Daoy (cell line): ENCODE results near the gene ERRFI1. TPM values are rescaled to one million over a fixed set of nuclear protein-coding genes. Genes with fewer than 3 reads are reported as not detected.
A peak's percentile ranks its signal among the peaks of the same experiment; 100 is the strongest.

Experiments
- DNase-seq: peaks from one replicate; pipeline ENCODE4 v3.0.0-alpha.2; 2015; ENCODE audit warnings: low read depth
- total RNA-seq: library from RNA; depleted of rRNA; stranded (reverse); fragments of >200 nt; shearing (Covaris generic); gene quantifications from 2 replicates; pipeline ENCODE4 v1.2.3, GENCODE V29; 2014

Gene ERRFI1
- total RNA-seq, 1 experiment from 2014 or later: 95.0 TPM

- peak; percentile 54 for DNase-seq
Measured at GRCh38 chr1:8018492-8019228, 7.4 kb downstream of the ERRFI1 start.

DNA sequence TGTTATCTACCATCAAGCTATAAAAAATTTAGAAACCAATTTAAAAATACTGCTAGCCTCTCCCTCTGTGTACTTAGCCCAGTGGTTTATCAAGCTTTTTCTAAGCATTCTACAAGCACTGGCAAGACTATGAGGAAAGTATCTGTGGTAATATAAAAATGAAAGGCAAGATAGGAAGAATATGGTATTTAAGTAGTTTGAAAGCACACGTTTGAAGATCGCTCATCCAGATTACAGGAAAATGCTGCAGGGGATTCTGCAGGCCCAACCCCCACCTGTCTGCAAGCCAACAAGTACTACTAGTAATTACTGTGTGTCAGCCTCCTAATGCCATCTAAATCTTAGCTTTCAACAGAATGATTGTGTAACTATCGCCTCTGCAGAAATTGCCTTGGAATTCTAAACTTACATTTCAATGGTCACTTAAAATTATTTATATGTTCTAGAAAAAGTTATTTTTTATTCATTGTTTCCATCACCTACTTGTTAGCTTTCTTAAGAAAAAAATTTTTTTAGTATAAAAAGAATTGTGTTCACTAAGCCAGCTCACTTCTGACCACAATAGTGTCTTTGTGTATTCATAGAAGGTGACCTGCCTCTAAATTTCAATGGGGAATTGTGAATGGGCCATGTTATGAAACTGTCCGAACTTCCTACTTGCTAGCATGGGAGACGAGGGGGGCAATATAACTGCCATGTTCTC lies 8.5 kb downstream of the ERRFI1 start:
- peak; percentile 59 for DNase-seq

DNA sequence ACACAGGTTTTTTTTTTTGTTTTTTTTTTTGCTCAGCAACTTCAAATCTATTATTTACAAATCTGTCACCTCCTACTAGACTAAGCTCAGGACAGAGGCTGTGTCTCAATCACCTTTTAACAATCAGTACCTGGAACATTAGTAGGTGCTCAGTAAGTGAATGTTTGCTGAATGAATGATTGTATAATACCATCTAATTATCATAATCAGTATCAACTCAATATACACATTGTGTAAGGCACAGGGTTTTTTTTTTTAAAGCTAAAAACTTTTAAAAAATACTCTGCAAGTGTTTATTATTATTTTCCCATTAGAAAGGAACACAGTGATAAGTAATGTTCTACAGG lies 9.2 kb downstream of the ERRFI1 start:
- DNase-seq: no peak

- DNase-seq: no peak
Measured at GRCh38 chr1:8016210-8016894, 9.8 kb downstream of the ERRFI1 start.

- DNase-seq: no peak
Measured at GRCh38 chr1:8015809-8016165, 10.3 kb downstream of the ERRFI1 start.

DNA sequence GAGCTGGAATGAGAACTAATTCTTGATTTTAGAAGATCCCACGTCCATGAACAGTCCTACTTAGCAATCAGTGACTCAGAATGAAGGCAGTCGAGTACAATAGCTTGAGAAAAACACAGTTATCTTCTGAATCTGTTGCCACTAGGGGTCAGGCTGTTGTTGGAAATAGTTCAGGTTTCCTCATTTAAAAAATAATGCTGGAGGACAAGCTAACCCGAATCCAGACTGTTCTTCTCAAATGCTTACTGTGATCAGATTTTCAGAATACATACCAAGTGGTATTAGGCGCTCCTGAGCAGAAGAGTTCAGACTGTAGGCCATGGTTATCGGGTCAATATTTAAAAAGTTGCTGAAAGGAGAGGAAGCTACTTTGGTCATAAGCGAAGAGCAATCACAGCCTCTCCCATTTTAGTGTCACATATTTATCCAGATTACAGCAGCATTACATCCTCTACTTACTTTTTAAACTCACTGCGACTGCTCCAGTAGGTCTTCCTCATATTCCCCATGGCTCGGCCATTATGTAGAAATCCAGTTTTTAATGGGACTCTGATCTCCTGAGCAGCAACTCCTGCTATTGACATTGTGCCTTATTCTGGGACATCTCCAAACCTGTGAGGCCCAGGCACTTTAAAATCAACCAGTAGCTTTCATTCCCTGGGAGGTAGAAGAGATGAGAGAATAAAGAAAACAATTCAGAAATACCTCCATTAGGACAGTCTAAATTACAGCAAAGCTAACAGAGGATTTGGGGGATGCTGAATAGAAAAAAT lies 10.9 kb downstream of the ERRFI1 start:
- DNase-seq: peak; percentile 78

DNA sequence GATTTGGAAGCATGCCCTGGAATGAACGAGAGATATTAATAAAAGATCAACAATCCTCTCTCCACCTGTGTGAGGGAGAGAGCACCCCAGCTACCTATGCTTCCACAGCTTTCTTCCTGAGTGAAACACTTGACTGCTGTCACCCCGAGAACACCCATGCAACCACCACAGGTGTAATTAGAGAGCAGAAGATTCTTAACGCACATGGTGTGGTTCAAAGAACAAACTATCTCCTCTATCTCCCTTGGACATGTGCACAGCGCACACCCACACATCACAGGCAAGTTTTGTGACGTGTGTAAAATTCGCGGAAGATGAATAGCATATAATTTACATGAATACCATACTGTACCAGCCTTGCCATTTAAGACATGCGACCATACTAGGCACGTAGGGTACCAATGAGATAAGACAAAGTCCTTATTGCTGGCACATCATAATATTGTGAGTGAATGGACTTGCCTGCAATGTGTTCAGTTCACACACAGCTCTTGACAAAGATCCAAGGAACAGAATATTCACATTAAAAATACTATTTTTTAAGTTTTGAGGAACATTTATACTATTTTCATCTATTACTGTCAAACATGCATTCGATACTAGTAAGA lies 11.6 kb downstream of the ERRFI1 start:
- no peak for DNase-seq

- DNase-seq: no peak
Measured at GRCh38 chr1:8013800-8014199, 12.3 kb downstream of the ERRFI1 start.

- DNase-seq: no peak
Measured at GRCh38 chr1:8013399-8013798, 12.7 kb downstream of the ERRFI1 start.

- no peak for DNase-seq
Measured at GRCh38 chr1:8012955-8013354, 13.2 kb downstream of the ERRFI1 start.

- no peak for DNase-seq
Measured at GRCh38 chr1:8011923-8012858, 13.9 kb downstream of the ERRFI1 start.

GRCh38 chr1:8011016-8011415 lies 15.1 kb downstream of the ERRFI1 start:
- no peak for DNase-seq

DNA sequence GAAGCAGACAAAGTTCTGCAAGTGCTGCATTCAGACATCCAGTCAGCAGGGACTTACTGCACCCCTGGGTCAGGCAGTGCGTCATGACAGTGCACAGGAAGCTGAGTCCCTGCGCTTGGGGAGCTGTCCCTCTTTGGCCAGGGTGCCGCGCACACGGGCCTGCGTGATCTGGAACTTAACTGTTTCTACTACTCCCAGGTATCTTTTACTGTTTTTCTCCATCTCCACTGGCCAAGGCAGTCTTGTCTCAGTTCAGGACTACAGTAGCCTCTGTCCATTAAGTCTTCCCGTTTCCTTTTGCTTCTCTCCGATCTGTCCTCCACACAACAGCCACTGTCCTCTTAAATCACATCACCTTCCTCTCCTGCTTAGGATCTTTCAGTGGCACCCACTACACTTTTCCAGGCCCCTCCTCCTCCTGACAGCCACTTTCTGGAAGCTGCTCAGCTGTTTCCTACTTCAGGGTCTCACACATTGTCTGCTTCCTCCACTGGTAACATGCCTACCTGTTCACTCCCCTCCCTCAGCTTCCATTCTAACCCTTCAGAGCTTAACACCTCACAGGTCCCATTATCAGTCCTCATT lies 15.9 kb downstream of the ERRFI1 start:
- DNase-seq: no peak

- no peak for DNase-seq
Measured at GRCh38 chr1:8009043-8010002, 16.8 kb downstream of the ERRFI1 start.

- DNase-seq: no peak
Measured at GRCh38 chr1:8006037-8006963, 19.8 kb downstream of the ERRFI1 start.

DNA sequence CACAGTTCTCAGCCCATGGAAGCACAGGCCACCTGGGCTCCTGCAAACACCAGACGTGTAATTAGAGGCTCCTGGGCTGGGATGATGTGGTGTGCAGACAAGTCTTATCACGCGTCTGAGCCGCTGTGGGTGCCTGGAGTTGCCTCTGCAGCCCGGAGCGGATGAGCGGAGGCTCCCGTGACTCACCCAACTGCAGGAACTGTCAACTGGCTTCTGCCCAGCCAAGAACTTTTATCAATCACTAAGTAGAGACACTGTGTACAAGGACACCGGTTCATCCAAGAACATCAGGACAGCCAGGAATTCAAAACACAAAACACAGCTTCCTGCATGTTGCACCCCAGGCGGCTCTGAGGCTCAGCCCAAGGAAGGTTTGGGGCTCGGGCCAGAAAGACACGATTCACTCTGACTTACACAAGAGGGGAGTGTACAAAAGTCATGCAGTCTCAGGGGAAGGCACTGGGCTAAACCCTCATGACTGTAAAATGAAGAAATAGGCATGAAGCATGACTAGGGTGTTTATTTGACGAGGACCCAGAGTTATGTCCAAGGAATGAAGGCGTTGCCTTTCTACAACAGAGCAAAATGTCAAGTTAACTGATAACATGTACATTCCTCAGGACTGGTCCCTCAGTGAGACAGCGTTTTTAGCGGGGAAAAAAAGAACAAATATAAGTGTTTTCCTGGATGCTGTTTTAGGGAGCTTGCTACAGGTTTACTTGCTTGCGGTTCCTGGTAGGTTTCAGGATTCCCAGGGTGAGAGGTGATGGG lies 21.1 kb downstream of the ERRFI1 start:
- DNase-seq: peak; percentile 94

DNA sequence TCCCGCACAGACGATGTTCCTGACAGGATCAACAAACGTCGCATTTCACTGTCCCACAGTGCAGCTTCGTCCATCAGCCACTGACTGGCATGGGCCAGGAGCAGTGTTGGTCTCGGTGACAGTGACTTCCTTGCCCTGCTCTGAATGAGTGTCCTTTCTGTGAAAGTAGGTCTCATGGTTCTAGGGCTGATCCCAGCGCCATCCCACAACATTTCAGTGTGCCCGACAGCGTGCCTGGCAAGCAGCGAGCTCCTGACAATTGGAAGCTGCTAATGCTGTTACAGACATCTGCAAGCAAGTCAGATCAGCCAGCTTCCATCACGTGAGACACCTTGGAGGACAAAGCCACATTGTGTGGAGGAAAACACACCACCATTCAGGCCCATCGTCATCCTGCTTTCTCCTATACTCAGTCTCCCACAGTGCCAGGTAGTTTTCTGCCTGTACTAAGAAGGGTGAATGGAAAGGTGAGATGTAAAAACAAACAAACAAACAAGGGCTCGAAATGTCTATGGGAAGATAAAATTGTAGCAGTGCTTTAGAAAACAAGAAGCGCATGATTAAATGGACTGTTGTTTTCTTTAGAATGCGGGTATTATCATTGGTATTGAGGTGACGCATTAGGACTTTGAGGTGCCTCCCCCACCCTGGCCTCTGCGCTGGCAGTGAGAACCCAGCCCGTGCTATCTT lies 21.9 kb downstream of the ERRFI1 start:
- DNase-seq: no peak
